Measurements from ENCODE around the gene LCE1A. TPM values are rescaled to one million over a fixed set of nuclear protein-coding genes. Genes with fewer than 3 reads are reported as not detected.

LCE1A gene
- not detected for total RNA-seq

- no peak for ATAC-seq
- POLR2A ChIA-PET, result no interaction called here
- no peaks in the 10 kb centered on the region for H3K4me1 Mint-ChIP-seq (ENCODE audit: low read depth)
- peaks cover 8% of the 10 kb centered on the region for H3K27me3 Mint-ChIP-seq (ENCODE audit: low read depth)
- H3K4me3 Mint-ChIP-seq, result no peak within 1 kb of the TSS
- H3K9me3 Mint-ChIP-seq (ENCODE audit: insufficient read depth), result no peaks in the 10 kb centered on the region
- no peaks in the 10 kb centered on the region for H3K36me3 Mint-ChIP-seq (ENCODE audit: low read depth)
- no peak for DNase-seq
- no peak within 1 kb of the TSS for H3K27ac Mint-ChIP-seq
- CTCF ChIA-PET, result no interaction called here
These were observed at the start of gene LCE1A for GRCh38 chr1:152827173-152827572. LCE1A (plus strand) TSS chr1:152827473; CDS start chr1:152827473, 0 bp downstream.

DNA sequence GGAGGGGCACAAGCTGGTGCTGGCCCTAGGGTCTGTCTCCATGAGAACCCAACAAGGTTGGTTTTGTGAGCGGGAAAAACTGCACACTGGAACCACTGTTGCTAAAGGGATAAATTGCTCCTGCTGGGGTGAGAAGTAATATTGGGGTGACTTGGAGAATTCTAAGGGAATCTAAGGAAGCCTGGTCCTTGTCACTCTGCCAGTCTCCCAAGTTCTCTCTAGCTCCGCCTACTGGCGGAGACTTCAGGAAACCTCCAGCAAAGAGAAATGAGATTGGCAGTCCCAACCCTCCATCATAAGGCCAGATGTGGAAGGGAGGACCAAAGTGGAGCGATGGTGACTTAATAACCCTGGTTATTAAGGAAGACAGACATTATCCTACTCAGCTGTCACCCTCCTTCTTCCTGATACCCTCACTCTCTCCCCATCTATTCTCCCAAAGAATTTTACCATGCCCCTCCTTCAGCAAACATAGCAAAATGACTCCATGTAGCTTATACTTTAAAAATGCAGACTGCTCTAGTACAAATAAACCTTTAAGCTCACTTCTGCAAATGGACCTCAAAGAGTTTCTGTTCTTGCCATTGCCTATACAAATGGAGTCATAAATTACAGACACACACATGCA is 49.6 kb upstream of the LCE1A start:
- ChIA-PET CTCF (no interaction called here), POLR2A (no interaction called here)
- no peak overlapping the region for H3K27ac Mint-ChIP-seq

DNA sequence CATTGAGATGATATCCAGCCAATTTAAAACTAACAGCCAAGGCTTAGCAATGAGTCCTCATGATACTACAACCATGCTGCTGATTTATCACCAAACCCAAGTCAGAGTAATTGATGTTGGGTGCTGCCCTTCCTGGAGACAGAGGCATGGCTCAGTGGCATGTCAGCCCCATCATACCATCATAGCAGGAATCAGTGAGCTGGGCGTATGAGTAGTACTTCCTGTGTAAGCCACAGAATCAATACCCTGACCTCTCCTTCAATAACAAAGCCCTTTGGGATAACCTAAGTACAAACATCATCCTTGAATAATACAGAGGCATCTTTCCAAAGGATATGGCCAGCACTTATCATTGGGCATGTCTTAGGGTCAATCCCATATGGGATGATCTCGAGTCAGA is 44.2 kb upstream of the LCE1A start:
- H3K27me3 Mint-ChIP-seq (ENCODE audit: low read depth), result peaks cover 14% of the 10 kb centered on the region
- no peak overlapping the region for H3K27ac Mint-ChIP-seq
- H3K4me1 Mint-ChIP-seq (ENCODE audit: low read depth), result no peaks in the 10 kb centered on the region
- H3K36me3 Mint-ChIP-seq (ENCODE audit: low read depth), result no peaks in the 10 kb centered on the region
- H3K4me3 Mint-ChIP-seq, result no peak overlapping the region
- no peaks in the 10 kb centered on the region for H3K9me3 Mint-ChIP-seq (ENCODE audit: insufficient read depth)
- no peak for ATAC-seq
- DNase-seq, result no peak
- POLR2A ChIA-PET, result no interaction called here
- CTCF ChIA-PET, result no interaction called here

More for the DNA sequence above, 49.6 kb upstream of the LCE1A start:
- Mint-ChIP-seq H3K36me3 (ENCODE audit: low read depth) (no peaks in the 10 kb centered on the region), H3K9me3 (ENCODE audit: insufficient read depth) (peaks cover 4% of the 10 kb centered on the region), H3K4me3 (no peak overlapping the region), H3K4me1 (ENCODE audit: low read depth) (no peaks in the 10 kb centered on the region), H3K27me3 (ENCODE audit: low read depth) (no peaks in the 10 kb centered on the region)
- DNase-seq, result no peak
- no peak for ATAC-seq

DNA sequence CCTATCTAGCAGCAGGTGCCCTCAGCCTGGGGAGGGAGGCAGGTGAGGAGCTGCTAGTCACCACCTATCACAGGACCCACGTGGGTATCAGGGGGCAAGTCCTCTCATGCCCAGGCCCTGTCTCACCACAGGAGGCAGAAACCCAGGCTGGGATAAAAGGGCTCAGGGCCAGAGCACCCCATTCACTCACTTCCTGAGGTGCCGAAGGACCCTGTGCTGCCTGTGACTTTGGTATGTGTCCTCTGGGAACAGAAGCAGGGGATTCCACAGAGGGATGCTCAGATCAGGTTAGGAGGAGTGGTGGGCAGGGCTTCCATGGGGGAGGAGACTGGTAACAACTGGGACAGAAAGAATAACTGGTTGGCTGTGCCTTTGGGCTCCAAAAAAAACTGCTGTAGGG is 41.2 kb upstream of the LCE1A start, which contains the start of gene LCE1E:
TSS of gene LCE1E (plus strand) at position 181 of the 400 bp plus-strand sequence. CDS start 1,043 bp downstream, outside the sequence.
- Mint-ChIP-seq H3K27me3 (ENCODE audit: low read depth) (peaks cover 14% of the 10 kb centered on the region), H3K27ac (no peak within 1 kb of the TSS), H3K9me3 (ENCODE audit: insufficient read depth) (no peaks in the 10 kb centered on the region), H3K4me3 (no peak within 1 kb of the TSS), H3K36me3 (ENCODE audit: low read depth) (no peaks in the 10 kb centered on the region), H3K4me1 (ENCODE audit: low read depth) (no peaks in the 10 kb centered on the region)
- POLR2A ChIA-PET, result no interaction called here
- DNase-seq, result no peak
- CTCF ChIA-PET, result no interaction called here
- ATAC-seq, result no peak

DNA sequence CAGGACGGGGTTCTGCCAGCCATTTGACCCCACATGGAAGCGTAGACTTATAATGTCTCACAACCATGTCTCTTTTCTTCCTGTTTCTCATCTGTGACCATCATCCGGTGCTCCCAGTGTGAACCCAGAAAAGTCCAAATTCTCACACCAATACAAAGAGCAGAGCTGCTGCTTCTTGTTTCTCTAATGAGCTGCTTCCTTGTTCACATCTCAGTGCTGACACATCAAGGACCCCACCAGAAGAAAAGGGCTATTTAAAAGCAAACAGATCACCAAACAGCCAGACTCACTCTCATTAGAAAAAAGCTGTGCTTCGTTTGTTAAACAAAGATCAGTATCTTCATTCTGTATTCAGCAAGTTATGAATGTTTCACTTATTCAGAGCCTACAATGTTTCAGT is 31.6 kb upstream of the LCE1A start:
- ChIA-PET POLR2A (no interaction called here), CTCF (no interaction called here)
- Mint-ChIP-seq H3K36me3 (ENCODE audit: low read depth) (no peaks in the 10 kb centered on the region), H3K9me3 (ENCODE audit: insufficient read depth) (no peaks in the 10 kb centered on the region), H3K4me3 (no peak overlapping the region), H3K27ac (no peak overlapping the region), H3K4me1 (ENCODE audit: low read depth) (no peaks in the 10 kb centered on the region), H3K27me3 (ENCODE audit: low read depth) (peaks cover 2% of the 10 kb centered on the region)
- DNase-seq, result no peak
- ATAC-seq, result no peak

GRCh38 chr1:152796421-152796820 is 30.9 kb upstream of the LCE1A start, which contains the start of gene LCE1D:
LCE1D (plus strand) TSS chr1:152796721; CDS start chr1:152797795, 1,074 bp downstream.
- H3K27me3 Mint-ChIP-seq (ENCODE audit: low read depth), result peaks cover 2% of the 10 kb centered on the region
- ATAC-seq (no peak), DNase-seq (no peak)
- H3K9me3 Mint-ChIP-seq (ENCODE audit: insufficient read depth), result no peaks in the 10 kb centered on the region
- CTCF ChIA-PET, result no interaction called here
- H3K27ac Mint-ChIP-seq, result no peak within 1 kb of the TSS
- POLR2A ChIA-PET, result no interaction called here
- H3K4me1 Mint-ChIP-seq (ENCODE audit: low read depth), result no peaks in the 10 kb centered on the region
- H3K36me3 Mint-ChIP-seq (ENCODE audit: low read depth), result no peaks in the 10 kb centered on the region
- no peak within 1 kb of the TSS for H3K4me3 Mint-ChIP-seq

DNA sequence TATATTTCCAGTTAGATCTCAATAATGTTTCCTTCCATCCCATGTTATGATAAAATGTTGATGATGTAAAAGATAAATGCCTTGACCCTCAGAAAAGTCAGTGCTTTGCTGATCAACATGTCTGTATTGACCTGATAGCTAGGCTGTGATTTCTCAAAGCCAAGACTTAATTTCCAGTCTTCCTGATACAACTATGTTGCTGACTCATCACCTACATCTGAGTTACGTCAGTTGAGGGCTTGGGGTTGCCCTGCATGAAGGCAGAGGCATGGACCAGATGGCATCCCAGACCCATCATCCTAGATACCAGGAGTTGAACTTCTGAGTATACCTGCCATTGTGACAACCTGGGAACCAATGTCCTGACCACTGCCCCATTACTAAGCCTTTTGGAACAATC is 25.9 kb upstream of the LCE1A start:
- no peaks in the 10 kb centered on the region for H3K36me3 Mint-ChIP-seq (ENCODE audit: low read depth)
- peaks cover 2% of the 10 kb centered on the region for H3K27me3 Mint-ChIP-seq (ENCODE audit: low read depth)
- ChIA-PET POLR2A (no interaction called here), CTCF (no interaction called here)
- no peak overlapping the region for H3K4me3 Mint-ChIP-seq
- H3K9me3 Mint-ChIP-seq (ENCODE audit: insufficient read depth), result no peaks in the 10 kb centered on the region
- ATAC-seq (no peak), DNase-seq (no peak)
- H3K4me1 Mint-ChIP-seq (ENCODE audit: low read depth), result no peaks in the 10 kb centered on the region
- H3K27ac Mint-ChIP-seq, result no peak overlapping the region

GRCh38 chr1:152806576-152806975 is 20.7 kb upstream of the LCE1A start, which contains the start of gene LCE1C:
LCE1C (minus strand) TSS chr1:152806651; CDS start chr1:152805478, 1,173 bp downstream.
- Mint-ChIP-seq H3K4me3 (no peak within 1 kb of the TSS), H3K27me3 (ENCODE audit: low read depth) (peaks cover 2% of the 10 kb centered on the region), H3K27ac (no peak within 1 kb of the TSS), H3K4me1 (ENCODE audit: low read depth) (no peaks in the 10 kb centered on the region), H3K9me3 (ENCODE audit: insufficient read depth) (no peaks in the 10 kb centered on the region), H3K36me3 (ENCODE audit: low read depth) (no peaks in the 10 kb centered on the region)
- ATAC-seq, result no peak
- ChIA-PET POLR2A (no interaction called here), CTCF (no interaction called here)
- DNase-seq, result no peak

DNA sequence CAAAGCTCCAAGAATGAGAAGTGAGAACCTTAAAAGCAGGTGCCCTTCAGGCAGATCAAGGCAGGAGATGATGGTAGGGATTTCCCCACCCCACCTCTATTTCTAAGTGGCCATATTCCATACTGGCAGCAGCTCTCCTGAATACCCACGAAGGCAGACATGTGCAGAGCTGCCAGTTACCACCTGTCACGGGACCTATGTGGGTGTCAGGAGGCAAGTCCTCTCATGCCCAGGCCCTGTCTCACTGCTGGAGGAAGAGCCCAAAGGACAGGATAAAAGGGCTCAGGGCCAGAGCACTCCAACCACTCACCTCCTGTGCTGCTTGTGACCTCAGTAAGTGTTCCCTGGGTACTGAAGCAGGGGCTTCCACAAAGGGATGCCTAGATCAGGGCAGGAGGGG is 16.2 kb upstream of the LCE1A start:
- Mint-ChIP-seq H3K27ac (no peak overlapping the region), H3K27me3 (ENCODE audit: low read depth) (peaks cover 2% of the 10 kb centered on the region), H3K4me1 (ENCODE audit: low read depth) (no peaks in the 10 kb centered on the region), H3K36me3 (ENCODE audit: low read depth) (no peaks in the 10 kb centered on the region), H3K4me3 (no peak overlapping the region), H3K9me3 (ENCODE audit: insufficient read depth) (no peaks in the 10 kb centered on the region)
- POLR2A ChIA-PET, result no interaction called here
- CTCF ChIA-PET, result no interaction called here
- no peak for DNase-seq
- no peak for ATAC-seq

DNA sequence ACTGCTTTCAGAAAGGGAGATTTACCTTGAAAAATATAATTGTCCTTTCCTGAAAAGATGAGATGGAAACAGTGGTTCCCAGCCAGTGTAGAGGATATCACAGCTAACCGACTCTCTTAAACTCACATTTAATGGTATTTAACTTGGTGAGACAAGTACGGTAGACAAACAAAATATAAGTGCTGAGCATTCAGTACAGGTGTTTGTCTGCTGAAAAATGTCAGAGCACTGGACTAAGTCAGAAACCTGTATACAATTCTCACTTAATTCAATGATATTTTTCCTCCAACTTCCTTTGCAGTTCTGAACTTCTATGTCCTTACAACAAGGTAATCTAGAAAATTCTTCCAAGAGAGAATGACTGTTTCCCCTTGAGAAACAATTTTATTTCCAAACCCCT is 15.6 kb upstream of the LCE1A start, which contains the start of gene LCE1B:
TSS of gene LCE1B (plus strand) at position 301 of the 400 bp plus-strand sequence. CDS start 476 bp downstream, outside the sequence.
- Mint-ChIP-seq H3K9me3 (ENCODE audit: insufficient read depth) (no peaks in the 10 kb centered on the region), H3K27ac (no peak within 1 kb of the TSS), H3K4me1 (ENCODE audit: low read depth) (no peaks in the 10 kb centered on the region), H3K36me3 (ENCODE audit: low read depth) (no peaks in the 10 kb centered on the region), H3K27me3 (ENCODE audit: low read depth) (peaks cover 2% of the 10 kb centered on the region), H3K4me3 (no peak within 1 kb of the TSS)
- ChIA-PET CTCF (no interaction called here), POLR2A (no interaction called here)
- ATAC-seq (no peak), DNase-seq (no peak)

DNA sequence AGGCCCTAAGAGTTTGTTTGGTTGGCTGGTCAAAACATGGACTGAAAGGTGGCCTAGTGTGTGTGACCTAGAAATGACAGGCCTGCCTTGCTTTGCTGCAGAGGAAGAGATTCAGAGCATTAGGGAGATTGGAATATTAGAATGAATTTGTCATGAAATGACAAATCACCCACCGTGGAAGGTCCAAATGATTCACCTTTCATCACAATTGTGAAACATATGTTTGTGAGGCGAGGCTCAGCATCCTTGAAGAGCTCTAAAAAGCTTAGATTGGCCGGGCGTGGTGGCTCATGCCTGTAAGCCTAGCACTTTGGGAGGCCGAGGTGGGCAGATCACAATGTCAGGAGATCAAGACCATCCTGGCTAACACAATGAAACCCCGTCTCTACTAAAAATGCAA is 10.0 kb upstream of the LCE1A start:
- H3K36me3 Mint-ChIP-seq (ENCODE audit: low read depth), result no peaks in the 10 kb centered on the region
- H3K4me1 Mint-ChIP-seq (ENCODE audit: low read depth), result no peaks in the 10 kb centered on the region
- no peak for ATAC-seq
- H3K27ac Mint-ChIP-seq, result no peak overlapping the region
- H3K4me3 Mint-ChIP-seq, result no peak overlapping the region
- H3K27me3 Mint-ChIP-seq (ENCODE audit: low read depth), result no peaks in the 10 kb centered on the region
- ChIA-PET CTCF (no interaction called here), POLR2A (no interaction called here)
- H3K9me3 Mint-ChIP-seq (ENCODE audit: insufficient read depth), result no peaks in the 10 kb centered on the region
- DNase-seq, result no peak

DNA sequence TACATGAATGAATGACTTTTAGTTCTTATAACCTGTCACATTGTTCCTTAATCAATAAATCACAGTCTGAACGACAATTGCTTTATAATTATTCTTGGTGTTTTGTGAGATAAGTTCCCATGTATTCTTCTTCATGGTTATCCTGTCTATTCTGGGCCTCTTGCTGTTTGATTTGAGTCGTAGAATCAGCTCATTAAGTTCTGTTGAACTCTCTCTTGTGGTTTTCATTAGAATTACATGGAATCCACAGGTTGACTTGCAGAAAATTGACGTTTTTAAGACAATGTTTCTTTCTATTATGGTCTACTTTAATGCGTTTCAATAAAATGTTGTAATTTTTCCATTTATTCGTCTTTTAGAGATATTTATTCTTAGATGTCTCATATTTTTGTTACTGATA is 4.0 kb upstream of the LCE1A start:
- ATAC-seq, result no peak
- ChIA-PET POLR2A (no interaction called here), CTCF (no interaction called here)
- Mint-ChIP-seq H3K27ac (no peak overlapping the region), H3K4me3 (no peak overlapping the region), H3K27me3 (ENCODE audit: low read depth) (peaks cover 8% of the 10 kb centered on the region), H3K4me1 (ENCODE audit: low read depth) (no peaks in the 10 kb centered on the region), H3K36me3 (ENCODE audit: low read depth) (no peaks in the 10 kb centered on the region), H3K9me3 (ENCODE audit: insufficient read depth) (no peaks in the 10 kb centered on the region)
- DNase-seq, result no peak

- no peaks in the 10 kb centered on the region for H3K4me1 Mint-ChIP-seq (ENCODE audit: low read depth)
- ChIA-PET CTCF (no interaction called here), POLR2A (no interaction called here)
- no peak overlapping the region for H3K4me3 Mint-ChIP-seq
- ATAC-seq (no peak), DNase-seq (no peak)
- no peak overlapping the region for H3K27ac Mint-ChIP-seq
- no peaks in the 10 kb centered on the region for H3K36me3 Mint-ChIP-seq (ENCODE audit: low read depth)
- H3K9me3 Mint-ChIP-seq (ENCODE audit: insufficient read depth), result no peaks in the 10 kb centered on the region
- H3K27me3 Mint-ChIP-seq (ENCODE audit: low read depth), result peaks cover 8% of the 10 kb centered on the region
These were observed 2.3 kb upstream of the LCE1A start for GRCh38 chr1:152824964-152825363.

All from activated CD8-positive, alpha-beta T cell treated with anti-CD3 and anti-CD28 coated beads, Interleukin-2, amount 10 ng/mL, durations not matched to agents 7 days and 5 days (primary cell).